DOHH2 (cell line): ENCODE results near the gene PDK1.

Source experiments
- H3F3A ChIP-seq: fragments of 200-600 bp; sonication (generic), shearing (Covaris generic); 2 replicates; pipeline ENCODE4 v1.6.0; 2016; ENCODE audit warnings: antibody characterized with exemption, mild to moderate bottlenecking; ENCODE audit not compliant: control insufficient read depth, insufficient read depth
- H3K27ac ChIP-seq: fragments of 200-600 bp; sonication (generic); 2 replicates; pipeline ENCODE4 v1.5.1; 2014; ENCODE audit warnings: low read depth, mild to moderate bottlenecking, low read length, moderate library complexity
- H3K27me3 ChIP-seq: fragments of 200-600 bp; sonication (generic); 2 replicates; pipeline ENCODE4 v1.6.1; 2014; ENCODE audit warnings: mild to moderate bottlenecking, low read length, mixed read lengths; ENCODE audit not compliant: control insufficient read depth
- H3K36me3 ChIP-seq: fragments of 200-600 bp; sonication (generic); 2 replicates; pipeline ENCODE4 v1.6.1; 2014; ENCODE audit warnings: mild to moderate bottlenecking, low read length, moderate library complexity, mixed read lengths; ENCODE audit not compliant: control insufficient read depth
- H3K4me1 ChIP-seq: fragments of 200-600 bp; sonication (generic); 2 replicates; pipeline ENCODE4 v1.6.1; 2014; ENCODE audit warnings: mild to moderate bottlenecking, low read length, mixed read lengths; ENCODE audit not compliant: control insufficient read depth
- H3K4me2 ChIP-seq: fragments of 200-600 bp; sonication (generic); 2 replicates; pipeline ENCODE4 v1.6.0; 2014; ENCODE audit warnings: mild to moderate bottlenecking, low read length, moderate library complexity
- H3K4me3 ChIP-seq: fragments of 200-600 bp; sonication (generic); 2 replicates; pipeline ENCODE4 v1.5.1; 2014; ENCODE audit warnings: mild to moderate bottlenecking, low read length, mixed read lengths
- H3K79me2 ChIP-seq: fragments of 200-600 bp; sonication (generic); 2 replicates; pipeline ENCODE4 v1.6.1; 2014; ENCODE audit warnings: mild to moderate bottlenecking, low read length, mixed read lengths; ENCODE audit not compliant: control insufficient read depth
- H3K9me2 ChIP-seq: fragments of 200-600 bp; sonication (generic); replicated peaks from 2 replicates; pipeline ENCODE4 v1.6.1; 2014; ENCODE audit warnings: mild to moderate bottlenecking, low read length, mixed read lengths; ENCODE audit not compliant: control insufficient read depth
- H3K9me3 ChIP-seq: fragments of 200-600 bp; sonication (generic); 2 replicates; pipeline ENCODE4 v1.6.1; 2014; ENCODE audit warnings: antibody characterized with exemption, low read length, mixed read lengths; ENCODE audit not compliant: control insufficient read depth, insufficient read depth
- H4K20me1 ChIP-seq: fragments of 200-600 bp; sonication (generic); 2 replicates; pipeline ENCODE4 v1.6.0; 2014; ENCODE audit warnings: low read depth, mild to moderate bottlenecking, antibody characterized with exemption, low read length, moderate library complexity; ENCODE audit not compliant: control insufficient read depth, insufficient read depth
- CTCF ChIP-seq: fragments of 200-600 bp; sonication (generic); IDR thresholded peaks from one replicate; pipeline ENCODE4 v1.5.1; 2014; ENCODE audit warnings: antibody characterized with exemption, mild to moderate bottlenecking, low read depth, low read length; ENCODE audit not compliant: poor library complexity, severe bottlenecking
- EZH2phosphoT487 ChIP-seq: fragments of 200-600 bp; sonication (generic); IDR thresholded peaks from 2 replicates; pipeline ENCODE4 v1.6.1; 2017; ENCODE audit warnings: borderline replicate concordance, mild to moderate bottlenecking, antibody characterized with exemption, low read length, moderate library complexity, mixed read lengths

Gene PDK1

DNA sequence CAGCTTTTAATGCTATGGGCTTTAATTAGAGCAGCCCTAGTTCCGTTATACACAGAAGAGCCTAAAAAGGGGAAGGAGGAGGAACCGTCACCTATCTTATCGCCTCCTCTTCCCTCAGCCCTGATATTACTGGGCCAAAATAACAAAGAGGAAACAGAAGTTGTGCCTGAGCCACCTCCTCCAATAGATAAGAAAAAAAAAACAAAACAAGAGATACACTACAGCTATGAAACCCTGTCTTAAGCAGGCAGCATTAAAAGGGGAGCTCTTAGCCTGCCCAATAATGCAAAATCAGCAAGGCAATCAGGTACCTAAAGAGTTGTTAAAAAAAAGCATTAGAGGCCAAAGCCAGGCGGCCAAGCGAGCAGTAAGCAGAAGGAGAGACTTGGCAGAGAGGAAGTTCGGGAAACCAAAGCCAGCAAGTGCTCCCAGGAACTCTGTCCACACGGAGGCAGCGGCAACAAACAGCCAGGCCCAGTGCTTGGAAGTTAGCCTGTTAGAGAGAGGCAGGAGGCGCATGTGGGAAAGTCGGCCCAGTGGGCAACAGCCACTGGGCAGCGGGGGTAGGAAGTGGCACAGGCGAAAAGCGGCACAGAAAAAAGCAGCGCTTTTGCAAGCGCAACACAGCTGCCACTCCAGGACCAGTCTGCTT is 41.8 kb upstream of the PDK1 start:
- Histone ChIP-seq H4K20me1 (no peaks in the 10 kb centered on the region), H3K4me2 (peak overlapping the region; percentile 19; the same call in 1 of the 2 replicates), H3K9me2 (no peaks in the 10 kb centered on the region), H3K4me1 (peaks cover 22% of the 10 kb centered on the region), H3F3A (no peaks in the 10 kb centered on the region), H3K27me3 (no peaks in the 10 kb centered on the region), H3K27ac (no peak overlapping the region), H3K36me3 (peaks cover 4% of the 10 kb centered on the region; the same call in 1 of the 2 replicates), H3K79me2 (no peaks in the 10 kb centered on the region), H3K4me3 (no peak overlapping the region), H3K9me3 (peaks cover 19% of the 10 kb centered on the region)
- TF ChIP-seq CTCF = no peak
- TF ChIP-seq EZH2phosphoT487 = no peak

GRCh38 chr2:172516299-172516698 is 39.6 kb upstream of the PDK1 start:
- H3K4me1 ChIP-seq = peaks cover 11% of the 10 kb centered on the region
- no peak overlapping the region for H3K4me2 ChIP-seq
- H3K27me3 ChIP-seq = no peaks in the 10 kb centered on the region
- H3K9me2 ChIP-seq = no peaks in the 10 kb centered on the region
- H3K9me3 ChIP-seq = peaks cover 29% of the 10 kb centered on the region
- H3K36me3 ChIP-seq = peaks cover 4% of the 10 kb centered on the region; the same call in 1 of the 2 replicates
- H3K27ac ChIP-seq = no peak overlapping the region
- TF ChIP-seq CTCF (no peak), EZH2phosphoT487 (no peak)
- H3K4me3 ChIP-seq = no peak overlapping the region
- no peaks in the 10 kb centered on the region for H4K20me1 ChIP-seq
- no peaks in the 10 kb centered on the region for H3K79me2 ChIP-seq
- no peaks in the 10 kb centered on the region for H3F3A ChIP-seq

DNA sequence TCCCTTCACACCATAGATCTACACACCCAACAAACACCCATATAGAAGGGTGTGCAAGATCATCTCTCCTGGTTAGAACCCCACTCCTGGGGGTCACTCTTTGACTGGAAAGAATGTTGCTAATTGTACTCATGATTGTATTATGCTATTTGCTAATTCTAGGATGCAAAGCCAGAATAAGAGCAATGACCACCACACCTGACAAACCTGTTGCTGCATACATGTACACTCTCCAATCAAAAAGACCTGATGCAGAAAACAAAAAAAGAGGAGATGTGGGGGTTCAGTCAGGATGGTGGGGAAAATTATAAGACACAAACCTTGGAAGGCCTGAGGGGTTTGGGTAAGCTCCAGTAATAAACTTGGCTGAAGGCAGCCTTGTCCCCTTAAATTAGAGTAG is 36.9 kb upstream of the PDK1 start:
- Histone ChIP-seq H3K36me3 (no peaks in the 10 kb centered on the region), H3K27me3 (no peaks in the 10 kb centered on the region), H3K79me2 (no peaks in the 10 kb centered on the region), H3K4me3 (no peak overlapping the region), H4K20me1 (no peaks in the 10 kb centered on the region), H3K27ac (no peak overlapping the region), H3K9me2 (no peaks in the 10 kb centered on the region), H3F3A (no peaks in the 10 kb centered on the region), H3K4me1 (peaks cover 4% of the 10 kb centered on the region), H3K4me2 (no peak overlapping the region), H3K9me3 (peaks cover 12% of the 10 kb centered on the region)
- TF ChIP-seq CTCF (no peak), EZH2phosphoT487 (no peak)
